Right lung (tissue), 5 donors: ENCODE results near the gene OBSL1. TPM values are rescaled to one million over a fixed set of nuclear protein-coding genes. Genes with fewer than 3 reads are reported as not detected.

Experiments
- polyA plus RNA-seq, 5 donors: library from polyadenylated mRNA; unstranded; fragments of 120-200 nt; gene quantifications; one replicate each; pipeline versions ENCODE4 v1.2.1 to v1.2.3, GENCODE V29; 2013; ENCODE audit warnings: inconsistent platforms in 1 of 5, low replicate concordance in 1 of 5; ENCODE audit not compliant: insufficient read length in 5 of 5, insufficient read depth in 1 of 5

The OBSL1 gene
- polyA plus RNA-seq, 5 donors = 102 to 150 (median 139) TPM

Other genes starting within 250 kb of the OBSL1 start
- not detected for gene RESP18, start 238.8 kb downstream of the OBSL1 start, polyA plus RNA-seq
- 10 to 100 TPM; 48.3 to 89.7 (median 71.3) TPM for gene DNPEP, start 183.6 kb downstream of the OBSL1 start, polyA plus RNA-seq
- 100 to 1,000 TPM in 1 of 5 donors, 10 to 100 TPM in 4; 10.2 to 190 (median 32.6) TPM for gene DES, start 153.2 kb downstream of the OBSL1 start, polyA plus RNA-seq
- gene SPEG, start 136.7 kb downstream of the OBSL1 start, polyA plus RNA-seq = 10 to 100 TPM; 18.1 to 35.5 (median 33.7) TPM
- 10 to 100 TPM; 20.3 to 28.8 (median 24.8) TPM for gene GMPPA, start 72.6 kb downstream of the OBSL1 start, polyA plus RNA-seq
- gene ASIC4, start 57.1 kb downstream of the OBSL1 start, polyA plus RNA-seq = under 1 TPM; 0.06 to 0.42 (median 0.22) TPM
- 10 to 100 TPM; 16.5 to 44.9 (median 23.4) TPM for gene CHPF, start 27.7 kb downstream of the OBSL1 start, polyA plus RNA-seq
- gene TMEM198, start 27.5 kb downstream of the OBSL1 start, polyA plus RNA-seq = 1 to 10 TPM; 2.0 to 4.2 (median 2.6) TPM
- gene INHA, start 771 bp upstream of the OBSL1 start, polyA plus RNA-seq = 1 to 10 TPM in 2 of 5 donors, under 1 TPM in 3; 0.50 to 1.6 (median 0.90) TPM
- gene STK11IP, start 26.3 kb upstream of the OBSL1 start, polyA plus RNA-seq = 10 to 100 TPM; 20.3 to 29.7 (median 26.2) TPM
- 10 to 100 TPM in 3 of 5 donors, 1 to 10 TPM in 2; 7.1 to 14.0 (median 10.3) TPM for gene SLC4A3, start 56.1 kb upstream of the OBSL1 start, polyA plus RNA-seq